Large intestine (tissue), 3 donors: ENCODE measurements around the gene B4GAT1. TPM values are rescaled to one million over a fixed set of nuclear protein-coding genes. Genes with fewer than 3 reads are reported as not detected.

ENCODE experiments used
- DNase-seq, 2 donors: peaks; one replicate each; pipeline versions ENCODE4 v3.0.0 to v3.0.0-alpha.2; 2013
- H3K27ac ChIP-seq: one replicate; pipeline ENCODE4 v1.5.1; 2013; ENCODE audit warnings: low read length
- H3K27me3 ChIP-seq: 2 replicates; pipeline ENCODE4 v1.6.1; 2013; ENCODE audit warnings: low read length; ENCODE audit not compliant: control insufficient read depth, insufficient read depth
- H3K36me3 ChIP-seq: 2 replicates; pipeline ENCODE4 v1.6.1; 2013; ENCODE audit warnings: low read length; ENCODE audit not compliant: control insufficient read depth, insufficient read depth
- H3K4me1 ChIP-seq: one replicate; pipeline ENCODE4 v1.6.1; 2013; ENCODE audit warnings: low read length; ENCODE audit not compliant: control insufficient read depth, insufficient read depth
- H3K4me3 ChIP-seq: one replicate; pipeline ENCODE4 v1.5.1; 2013; ENCODE audit warnings: low read length
- H3K9me3 ChIP-seq: one replicate; pipeline ENCODE4 v1.6.1; 2013; ENCODE audit warnings: mild to moderate bottlenecking, low read depth, low read length, moderate library complexity; ENCODE audit not compliant: control insufficient read depth
- WGBS: methylation state at CpG from one replicate; pipeline ENCODE4 v1.1.5; 2013; ENCODE audit warnings: low lambda C conversion rate; ENCODE audit not compliant: insufficient coverage; 5-methylcytosine and 5-hydroxymethylcytosine counted together
- polyA plus RNA-seq: library from polyadenylated mRNA; unstranded; fragments of 120-200 nt; gene quantifications from one replicate; pipeline ENCODE4 v1.2.1, GENCODE V29; 2013

Gene B4GAT1
- polyA plus RNA-seq, 1 donor = 31.0 TPM

DNA sequence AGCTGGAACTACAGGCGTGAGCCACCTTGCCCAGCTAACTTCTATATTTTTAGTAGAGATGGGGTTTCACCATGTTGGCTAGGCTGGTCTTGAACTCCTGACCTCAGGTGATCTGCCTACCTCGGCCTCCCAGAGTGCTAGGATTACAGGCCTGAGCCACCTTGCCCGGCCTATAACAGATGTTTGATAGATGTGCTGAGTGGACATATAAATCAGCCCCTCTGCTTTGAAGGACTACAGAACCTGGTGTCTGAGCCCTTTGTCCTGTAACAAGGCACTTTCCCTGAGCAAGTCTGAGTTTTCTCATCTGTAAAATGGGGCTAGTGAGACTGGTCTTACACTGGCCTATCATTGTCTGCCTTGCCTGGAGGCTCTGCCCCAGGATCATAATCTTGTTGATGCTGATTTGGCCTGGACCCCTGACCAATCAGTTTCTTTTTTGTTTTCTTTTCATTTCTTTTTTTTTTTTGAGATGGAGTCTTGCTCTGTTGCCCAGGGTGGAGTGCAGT lies 18.2 kb downstream of the B4GAT1 start:
- WGBS = no CpG with 5 or more reads among the region's 3 CpGs
- no peak overlapping the region for H3K27ac ChIP-seq

DNA sequence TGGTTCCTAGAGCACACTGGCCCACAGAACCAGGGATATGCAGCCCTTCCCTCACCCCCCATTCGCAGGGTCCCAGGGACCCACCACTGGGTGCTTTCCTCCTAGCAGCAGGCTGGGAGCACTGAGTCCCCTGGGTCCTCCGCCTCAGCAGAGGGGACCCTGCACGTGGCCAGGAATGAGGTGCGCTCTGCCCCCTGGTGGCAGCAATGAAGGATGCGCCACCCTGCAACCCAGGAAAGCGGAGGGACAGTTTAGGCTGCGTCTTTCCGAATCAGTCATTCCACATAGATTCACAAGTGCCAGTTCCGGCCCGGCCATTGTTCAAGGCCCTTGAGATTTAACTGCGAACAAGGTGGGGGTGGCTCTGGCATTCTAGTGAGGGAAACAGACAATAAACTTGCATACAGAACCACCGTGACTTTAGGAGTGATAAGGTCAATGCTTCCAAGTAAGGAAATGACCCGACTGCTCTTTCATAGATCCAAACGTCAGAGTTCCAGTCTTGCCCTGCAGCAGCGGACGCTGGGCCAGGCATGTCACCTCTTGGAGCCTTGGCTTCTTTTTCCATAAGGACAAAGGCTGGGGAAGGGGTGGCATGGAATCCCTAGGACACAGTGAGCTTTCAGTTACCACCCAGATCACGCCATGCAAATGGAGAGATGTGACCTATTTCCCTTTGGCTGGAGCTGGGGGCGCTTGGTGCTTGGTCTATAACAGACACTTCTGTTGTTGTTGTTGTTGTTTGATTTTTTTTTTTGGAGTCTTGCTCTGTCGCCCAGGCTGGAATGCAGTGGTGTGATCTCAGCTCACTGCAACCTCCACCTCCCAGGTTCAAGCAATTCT lies 18.9 kb downstream of the B4GAT1 start:
- Histone ChIP-seq H3K9me3 (no peaks in the 10 kb centered on the region), H3K4me1 (peaks cover 21% of the 10 kb centered on the region), H3K27me3 (no peaks in the 10 kb centered on the region), H3K36me3 (peaks cover 18% of the 10 kb centered on the region), H3K27ac (no peak overlapping the region), H3K4me3 (peak overlapping the region; percentile 6)
- WGBS = 100% methylated on average over 1 of the region's 19 CpGs
- peak; percentile 73 to 75 for DNase-seq

More for the DNA sequence above, 18.2 kb downstream of the B4GAT1 start:
- Histone ChIP-seq H3K9me3 (no peaks in the 10 kb centered on the region), H3K36me3 (peaks cover 21% of the 10 kb centered on the region), H3K27me3 (no peaks in the 10 kb centered on the region), H3K4me3 (no peak overlapping the region), H3K4me1 (peaks cover 21% of the 10 kb centered on the region)
- DNase-seq = no peak

DNA sequence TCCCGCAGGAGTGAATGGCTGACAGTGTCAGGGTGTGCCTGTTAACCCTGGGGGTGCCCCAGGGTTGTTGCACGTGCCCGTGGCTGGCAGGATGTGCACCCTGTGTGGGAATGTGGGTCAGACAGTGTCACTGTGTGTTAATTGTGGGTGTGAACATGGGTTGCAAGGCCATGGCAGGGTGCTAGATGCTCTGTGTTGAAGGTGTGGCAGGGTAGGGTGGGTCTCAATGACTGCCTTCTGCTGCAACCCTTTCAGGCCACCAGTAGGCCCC lies 19.5 kb downstream of the B4GAT1 start:
- no CpG with 5 or more reads among the region's 3 CpGs for WGBS
- DNase-seq = no peak

DNA sequence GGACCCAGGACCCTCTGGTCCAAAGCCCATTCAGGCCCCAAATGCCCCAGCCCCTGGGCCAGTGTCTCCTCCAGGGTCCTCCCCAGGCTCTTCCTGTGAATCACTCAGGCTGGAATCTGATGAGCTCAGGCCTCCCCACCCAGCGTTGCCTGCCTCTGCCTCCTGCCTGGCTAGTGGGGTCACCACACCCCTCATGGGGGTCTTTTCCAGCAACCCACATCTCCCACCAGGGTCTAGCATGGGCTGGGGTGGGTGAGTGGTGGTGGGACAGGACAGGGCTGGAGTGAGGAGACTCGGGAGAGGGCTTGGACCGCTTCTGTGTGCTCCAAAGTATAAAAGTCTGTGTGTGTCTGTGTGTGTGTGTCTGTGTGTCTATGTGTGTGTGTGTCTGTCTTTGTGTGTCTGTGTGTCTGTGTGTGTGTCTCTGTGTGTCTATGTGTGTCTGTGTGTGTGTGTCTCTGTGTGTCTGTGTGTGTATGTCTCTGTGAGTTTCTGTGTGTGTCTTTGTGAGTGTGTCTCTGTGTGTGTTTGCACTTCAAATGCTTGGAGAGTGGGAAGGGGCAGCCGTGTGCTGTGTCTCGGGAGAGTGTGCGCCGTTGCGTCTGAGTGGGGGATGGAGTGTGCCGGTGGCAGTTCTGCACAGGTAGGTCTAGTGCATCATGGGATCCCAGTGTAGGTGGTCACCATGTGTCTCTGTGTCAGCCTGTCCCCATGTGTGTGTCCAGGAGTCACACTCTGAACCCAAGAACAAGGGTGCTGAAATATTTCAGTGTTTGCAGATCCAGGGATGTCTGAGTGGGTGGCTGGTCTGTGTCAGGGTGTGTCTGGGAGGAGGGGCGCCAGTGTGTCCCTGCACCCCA lies 20.0 kb downstream of the B4GAT1 start:
- H3K4me3 ChIP-seq = no peak overlapping the region
- H3K9me3 ChIP-seq = no peaks in the 10 kb centered on the region
- peak overlapping the region; percentile 18 for H3K27ac ChIP-seq
- no CpG with 5 or more reads among the region's 10 CpGs for WGBS
- H3K36me3 ChIP-seq = peaks cover 7% of the 10 kb centered on the region
- peaks cover 21% of the 10 kb centered on the region for H3K4me1 ChIP-seq
- no peaks in the 10 kb centered on the region for H3K27me3 ChIP-seq
- DNase-seq = no peak

More for the DNA sequence above, 19.5 kb downstream of the B4GAT1 start:
- Histone ChIP-seq H3K4me3 (no peak overlapping the region), H3K27me3 (no peaks in the 10 kb centered on the region), H3K36me3 (peaks cover 13% of the 10 kb centered on the region), H3K4me1 (peaks cover 21% of the 10 kb centered on the region), H3K9me3 (no peaks in the 10 kb centered on the region), H3K27ac (no peak overlapping the region)

DNA sequence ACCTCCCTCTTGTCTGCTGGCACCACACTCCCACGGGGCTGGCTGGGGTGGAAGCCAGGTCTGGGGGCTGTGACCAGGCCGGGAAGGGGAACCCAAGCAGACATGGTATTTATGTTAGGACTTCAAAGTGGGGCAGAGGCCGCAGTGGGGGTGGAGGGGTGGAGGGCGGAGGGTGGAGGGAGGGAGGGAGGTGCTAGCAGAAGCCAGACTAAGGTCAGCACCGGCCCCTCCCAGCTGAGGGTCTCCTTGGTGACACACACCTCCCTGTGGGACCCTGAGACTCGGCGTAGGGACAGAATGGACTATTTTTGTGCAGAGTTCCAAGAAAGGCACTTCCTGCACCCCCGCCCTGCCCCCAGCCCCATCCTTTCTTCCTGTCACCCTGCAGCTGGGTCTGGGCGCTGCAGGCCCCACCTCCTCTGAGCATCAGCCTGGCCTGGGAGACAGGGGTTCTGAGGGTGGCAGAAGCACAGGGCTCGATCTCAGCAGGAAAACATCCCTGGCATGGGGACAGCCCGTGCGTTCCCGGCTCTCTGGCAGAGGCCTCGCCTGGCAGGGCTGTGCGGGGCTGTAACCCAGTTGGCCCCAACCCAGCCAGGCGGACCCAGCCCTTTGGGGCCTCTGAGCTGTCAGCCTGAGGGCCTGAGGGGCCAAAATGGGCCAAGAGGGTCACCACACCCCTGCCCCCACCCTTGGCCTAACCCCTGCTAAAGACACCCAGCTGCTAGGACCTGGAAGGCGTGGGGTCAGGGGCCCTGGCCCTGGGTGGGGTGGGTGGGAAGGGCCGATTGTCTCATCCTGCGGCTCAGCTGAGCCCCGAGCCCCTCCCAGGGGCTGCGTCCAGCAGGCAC lies 20.9 kb downstream of the B4GAT1 start:
- H3K9me3 ChIP-seq = no peaks in the 10 kb centered on the region
- H3K27me3 ChIP-seq = no peaks in the 10 kb centered on the region
- no peak overlapping the region for H3K4me3 ChIP-seq
- H3K27ac ChIP-seq = peak overlapping the region; percentile 18
- peaks cover 21% of the 10 kb centered on the region for H3K4me1 ChIP-seq
- peaks cover under 1% of the 10 kb centered on the region for H3K36me3 ChIP-seq
- WGBS = no CpG with 5 or more reads among the region's 21 CpGs
- DNase-seq = peak in 1 of 2 donors; percentile 28

DNA sequence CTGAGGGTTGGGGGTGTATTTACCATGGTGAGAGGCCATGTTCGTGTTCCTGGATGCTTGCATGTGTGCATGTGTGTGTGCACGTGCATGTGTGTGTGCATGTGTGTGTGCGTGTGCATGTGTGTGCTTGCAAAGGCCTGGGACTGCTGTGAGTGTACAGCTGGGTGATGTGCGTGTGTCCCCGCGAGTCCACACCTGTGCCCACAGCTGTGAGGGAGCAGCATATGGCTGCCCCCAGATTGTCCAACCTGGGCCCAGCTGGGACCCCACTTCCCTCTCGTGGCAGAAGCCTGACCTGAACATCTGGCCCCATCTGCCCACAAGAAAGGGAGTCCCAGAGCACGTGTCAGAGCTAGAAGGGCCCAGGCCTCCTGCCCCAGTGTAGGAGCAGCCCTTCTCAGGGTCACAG lies 22.2 kb downstream of the B4GAT1 start:
- H3K27me3 ChIP-seq = no peaks in the 10 kb centered on the region
- no peak for DNase-seq
- H3K4me3 ChIP-seq = no peak overlapping the region
- H3K27ac ChIP-seq = no peak overlapping the region
- H3K4me1 ChIP-seq = peaks cover 21% of the 10 kb centered on the region
- WGBS = no CpG with 5 or more reads among the region's 8 CpGs
- H3K36me3 ChIP-seq = no peaks in the 10 kb centered on the region
- H3K9me3 ChIP-seq = no peaks in the 10 kb centered on the region

DNA sequence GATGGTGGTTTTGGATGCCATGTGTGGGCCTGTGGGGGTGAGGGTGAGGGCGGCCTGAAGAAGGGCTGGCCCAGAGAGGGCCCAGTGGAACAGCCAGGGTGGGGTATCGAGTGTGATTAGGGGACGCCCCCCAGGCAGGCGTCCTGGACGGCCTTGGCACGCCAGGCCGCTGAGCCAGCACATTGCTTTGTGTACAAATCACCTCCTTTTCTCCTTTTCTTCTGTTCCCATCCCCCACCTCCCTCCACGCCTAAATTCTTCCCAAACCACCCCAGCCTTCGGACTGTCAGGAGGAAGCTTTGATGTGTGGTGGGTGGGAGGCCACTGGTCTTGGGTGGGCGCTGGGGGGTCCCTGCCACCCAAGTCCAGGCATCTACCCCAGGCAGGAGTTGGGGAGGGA lies 22.8 kb downstream of the B4GAT1 start:
- H3K27ac ChIP-seq = no peak overlapping the region
- H3K4me1 ChIP-seq = peaks cover 21% of the 10 kb centered on the region
- H3K9me3 ChIP-seq = peaks cover under 1% of the 10 kb centered on the region
- H3K4me3 ChIP-seq = no peak overlapping the region
- DNase-seq = no peak
- H3K27me3 ChIP-seq = no peaks in the 10 kb centered on the region
- H3K36me3 ChIP-seq = no peaks in the 10 kb centered on the region
- no CpG with 5 or more reads among the region's 10 CpGs for WGBS

DNA sequence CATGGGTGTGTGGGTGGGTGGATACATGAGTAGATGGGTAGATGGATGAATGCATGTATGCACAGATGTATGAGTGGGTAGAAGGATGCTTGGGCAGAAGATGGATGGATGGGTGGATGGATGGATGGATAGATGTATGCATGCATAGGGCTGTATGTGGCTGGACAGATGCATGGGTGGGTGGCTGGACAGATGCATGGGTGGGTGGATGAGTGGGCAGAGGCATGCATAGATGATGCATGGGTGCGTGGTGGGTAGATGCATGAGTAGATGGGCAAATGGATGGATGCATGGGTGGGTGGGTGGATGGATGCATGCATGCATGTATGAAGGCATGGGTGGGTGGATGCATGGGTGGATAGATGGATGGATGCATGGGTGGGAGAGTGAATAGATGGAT lies 23.7 kb downstream of the B4GAT1 start:
- WGBS = 100% methylated on average over 1 of the region's 1 CpG
- Histone ChIP-seq H3K4me3 (no peak overlapping the region), H3K27me3 (no peaks in the 10 kb centered on the region), H3K9me3 (peaks cover 5% of the 10 kb centered on the region), H3K36me3 (no peaks in the 10 kb centered on the region), H3K4me1 (peaks cover 26% of the 10 kb centered on the region), H3K27ac (no peak overlapping the region)
- no peak for DNase-seq

DNA sequence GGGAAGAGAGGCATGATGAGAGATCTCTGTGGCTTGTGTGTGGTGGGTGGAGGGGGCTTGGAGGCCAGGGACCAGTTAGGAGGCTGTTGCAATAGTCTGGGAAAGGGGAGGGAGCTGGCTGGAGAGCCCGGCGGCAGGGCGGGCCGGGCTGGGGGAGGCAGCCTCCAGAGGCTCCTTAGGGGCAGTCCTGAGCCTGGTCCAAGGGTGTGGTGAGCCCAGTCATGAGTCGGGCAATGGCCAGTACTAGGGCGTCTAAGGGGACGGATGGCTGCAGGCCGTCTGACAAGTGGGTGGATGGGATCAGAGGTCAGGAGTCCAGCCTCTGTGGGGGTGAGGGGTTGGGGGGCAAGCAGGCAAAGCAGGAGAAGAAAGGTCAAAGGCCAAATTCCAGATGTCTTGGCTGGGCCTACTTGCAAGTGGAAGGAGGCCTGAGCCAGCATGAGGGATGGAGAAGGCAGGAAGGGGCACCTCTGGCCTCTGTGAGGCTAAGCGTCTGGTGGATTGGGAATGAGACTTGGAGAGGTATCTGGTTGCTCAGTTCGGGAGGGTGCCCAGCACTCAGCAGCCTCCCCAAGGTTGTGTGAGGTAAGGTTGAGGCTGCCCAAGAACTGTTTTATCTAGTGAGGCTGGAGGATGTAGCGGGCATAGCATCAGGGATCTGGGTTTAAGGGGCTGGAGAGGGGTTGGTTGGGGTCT lies 24.5 kb downstream of the B4GAT1 start:
- no peaks in the 10 kb centered on the region for H3K27me3 ChIP-seq
- no peaks in the 10 kb centered on the region for H3K36me3 ChIP-seq
- peaks cover 5% of the 10 kb centered on the region for H3K9me3 ChIP-seq
- no peak overlapping the region for H3K4me3 ChIP-seq
- no peak for DNase-seq
- H3K27ac ChIP-seq = no peak overlapping the region
- H3K4me1 ChIP-seq = peaks cover 26% of the 10 kb centered on the region
- WGBS = no CpG with 5 or more reads among the region's 11 CpGs
